ENCODE measurements around the gene ATP6AP1. TPM values are rescaled to one million over a fixed set of nuclear protein-coding genes. Genes with fewer than 3 reads are reported as not detected.

ATP6AP1 gene
- polyA plus RNA-seq, 1 experiment, result 65.0 TPM

DNA sequence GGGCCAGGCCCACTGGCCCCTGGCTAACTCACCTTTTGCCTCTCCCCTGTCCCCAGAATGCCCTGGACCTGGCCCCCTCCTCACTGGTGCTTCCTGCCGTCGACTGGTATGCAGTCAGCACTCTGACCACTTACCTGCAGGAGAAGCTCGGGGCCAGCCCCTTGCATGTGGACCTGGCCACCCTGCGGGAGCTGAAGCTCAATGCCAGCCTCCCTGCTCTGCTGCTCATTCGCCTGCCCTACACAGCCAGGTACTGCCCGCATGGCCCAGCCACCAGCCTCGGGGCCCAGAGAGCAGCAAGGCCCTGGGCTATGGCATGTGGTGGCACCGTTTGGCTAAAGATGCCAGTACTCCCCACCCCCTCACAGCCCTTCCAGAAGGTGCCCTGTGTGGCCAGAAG, 3.7 kb downstream of the ATP6AP1 start:
- H3K27ac ChIP-seq (ENCODE audit: low read depth, low read length), result no peak overlapping the region
- no peak for TF ChIP-seq CTCF (IDR thresholded peaks at IDR 0.05; ENCODE audit: low read depth, low read length)
- POLR2A ChIA-PET, result no interaction called here
- no peaks in the 10 kb centered on the region for H3K27me3 ChIP-seq (ENCODE audit: control insufficient read depth, insufficient read depth, low read length)
- CTCF ChIA-PET, result no interaction called here
- no peak for DNase-seq (ENCODE audit: low read depth, low spot score)
- no peak overlapping the region for H3K4me3 ChIP-seq (ENCODE audit: low read depth, low read length)
- H3K9me3 ChIP-seq (ENCODE audit: control insufficient read depth, insufficient read depth, low read length), result no peaks in the 10 kb centered on the region

GRCh38 chrX:154433605-154434004, 5.1 kb downstream of the ATP6AP1 start:
- Histone ChIP-seq H3K4me3 (ENCODE audit: low read depth, low read length) (no peak overlapping the region), H3K9me3 (ENCODE audit: control insufficient read depth, insufficient read depth, low read length) (no peaks in the 10 kb centered on the region), H3K27me3 (ENCODE audit: control insufficient read depth, insufficient read depth, low read length) (no peaks in the 10 kb centered on the region), H3K27ac (ENCODE audit: low read depth, low read length) (no peak overlapping the region)
- TF ChIP-seq CTCF (IDR thresholded peaks at IDR 0.05; ENCODE audit: low read depth, low read length), result no peak
- no peak for DNase-seq (ENCODE audit: low read depth, low spot score)
- ChIA-PET POLR2A (no interaction called here), CTCF (no interaction called here)

DNA sequence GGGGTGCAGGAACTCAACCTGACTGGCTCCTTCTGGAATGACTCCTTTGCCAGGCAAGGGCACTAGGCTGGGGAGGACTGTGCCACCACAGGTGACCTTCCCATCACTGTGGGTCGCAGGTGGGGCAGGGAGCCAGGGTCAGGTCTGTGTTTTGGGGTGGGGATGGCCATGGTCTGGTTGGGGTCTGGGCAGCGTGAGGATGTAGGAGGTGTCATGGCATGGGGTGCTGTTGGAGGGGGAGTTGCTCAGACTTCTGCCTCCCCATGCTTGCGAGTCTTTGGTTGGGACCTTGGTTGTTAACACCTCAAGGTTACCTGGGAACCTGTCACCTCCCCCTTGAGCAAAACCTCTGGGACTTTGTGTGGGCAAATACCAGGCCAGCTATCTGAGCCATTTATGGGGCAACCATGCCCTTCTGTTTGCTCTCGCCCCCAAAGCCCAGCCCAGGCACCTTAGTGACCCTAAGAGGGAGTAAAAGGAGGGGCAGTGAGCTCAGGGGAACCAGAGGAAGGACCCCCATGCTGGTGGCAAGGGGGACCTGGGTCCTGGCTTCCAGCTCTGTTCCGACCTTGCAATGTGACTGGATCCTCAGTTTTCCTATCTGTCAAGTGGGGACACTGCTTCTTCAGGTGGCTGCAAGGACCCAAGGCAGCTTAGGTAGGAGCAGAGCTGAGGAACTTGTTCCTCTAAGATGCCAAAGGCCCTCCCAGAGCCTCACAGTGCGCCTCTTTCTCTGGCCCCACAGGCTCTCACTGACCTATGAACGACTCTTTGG, 6.1 kb downstream of the ATP6AP1 start:
- POLR2A ChIA-PET, result no interaction called here
- Histone ChIP-seq H3K27ac (ENCODE audit: low read depth, low read length) (no peak overlapping the region), H3K27me3 (ENCODE audit: control insufficient read depth, insufficient read depth, low read length) (no peaks in the 10 kb centered on the region), H3K9me3 (ENCODE audit: control insufficient read depth, insufficient read depth, low read length) (no peaks in the 10 kb centered on the region), H3K4me3 (ENCODE audit: low read depth, low read length) (no peak overlapping the region)
- no peak for DNase-seq (ENCODE audit: low read depth, low spot score)
- TF ChIP-seq CTCF (IDR thresholded peaks at IDR 0.05; ENCODE audit: low read depth, low read length), result no peak
- CTCF ChIA-PET, result interaction anchor here (0.7 kb wide), 1 partner anchor 105 kb away, joined by 5 read pairs; no protein-coding TSS in a partner anchor

GRCh38 chrX:154435171-154435733, 6.8 kb downstream of the ATP6AP1 start:
- TF ChIP-seq CTCF (IDR thresholded peaks at IDR 0.05; ENCODE audit: low read depth, low read length), result no peak
- H3K27me3 ChIP-seq (ENCODE audit: control insufficient read depth, insufficient read depth, low read length), result no peaks in the 10 kb centered on the region
- ChIA-PET CTCF (interaction anchor here (0.7 kb wide), 1 partner anchor 105 kb away, joined by 5 read pairs; no protein-coding TSS in a partner anchor), POLR2A (no interaction called here)
- DNase-seq (ENCODE audit: low read depth, low spot score), result no peak
- no peak overlapping the region for H3K4me3 ChIP-seq (ENCODE audit: low read depth, low read length)
- no peak overlapping the region for H3K27ac ChIP-seq (ENCODE audit: low read depth, low read length)
- H3K9me3 ChIP-seq (ENCODE audit: control insufficient read depth, insufficient read depth, low read length), result no peaks in the 10 kb centered on the region

DNA sequence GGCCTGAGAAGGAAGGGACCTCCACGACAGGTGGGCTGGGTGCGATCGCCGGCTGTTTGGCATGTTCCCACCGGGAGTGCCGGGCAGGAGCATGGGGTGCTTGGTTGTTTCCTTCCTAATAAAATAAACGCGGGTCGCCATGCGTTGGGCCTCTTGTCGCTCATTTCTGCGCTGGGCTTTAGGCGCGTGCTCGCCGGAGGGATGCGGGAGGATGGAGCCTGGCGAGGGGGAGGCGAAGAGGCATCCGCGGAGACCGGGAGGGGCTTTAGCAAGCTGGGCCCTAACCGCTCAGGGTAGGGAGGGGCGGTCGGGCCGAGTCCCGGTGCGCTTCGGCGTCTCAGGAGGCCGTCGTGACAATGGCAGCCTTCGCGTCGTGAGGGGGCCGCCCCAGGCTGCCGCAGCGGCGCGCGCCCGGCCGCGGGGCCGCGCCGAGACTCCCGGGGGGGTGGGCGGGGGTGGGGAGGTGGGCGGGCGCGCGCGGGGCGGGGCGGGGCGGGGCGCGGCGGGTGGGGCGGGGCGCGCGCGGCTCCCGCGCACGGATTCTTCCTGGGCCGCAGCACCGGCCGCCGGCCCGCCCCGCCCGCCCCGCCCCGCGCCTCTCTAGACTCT, 8.0 kb downstream of the ATP6AP1 start:
- ChIA-PET CTCF (no interaction called here), POLR2A (no interaction called here)
- no peak for TF ChIP-seq CTCF (IDR thresholded peaks at IDR 0.05; ENCODE audit: low read depth, low read length)
- no peak for DNase-seq (ENCODE audit: low read depth, low spot score)
- no peak overlapping the region for H3K27ac ChIP-seq (ENCODE audit: low read depth, low read length)
- no peaks in the 10 kb centered on the region for H3K27me3 ChIP-seq (ENCODE audit: control insufficient read depth, insufficient read depth, low read length)
- H3K9me3 ChIP-seq (ENCODE audit: control insufficient read depth, insufficient read depth, low read length), result no peaks in the 10 kb centered on the region
- peak overlapping the region; percentile 76 for H3K4me3 ChIP-seq (ENCODE audit: low read depth, low read length)

Data from AG04450 (cell line).